ENCODE results near the gene ZNF341.
A peak's percentile ranks its signal among the peaks of the same experiment; 100 is the strongest.
"Not testable (repeated sequence)": the region's sequence is repeated elsewhere in the genome, so short reads cannot be mapped to it uniquely, and the experiment has no call there.

ZNF341 gene

GRCh38 chr20:33791959-33792597 lies 60.3 kb downstream of the ZNF341 start:
- DNase-seq (ENCODE audit: extremely low read depth in 1 of 2, low read depth in 1 of 2), result peak in 1 of 2 donors; percentile 28

GRCh38 chr20:33792598-33792989 lies 60.8 kb downstream of the ZNF341 start:
- not testable (repeated sequence) for DNase-seq (ENCODE audit: extremely low read depth in 1 of 2, low read depth in 1 of 2)

GRCh38 chr20:33793011-33793931 lies 61.5 kb downstream of the ZNF341 start:
- no peak for DNase-seq (ENCODE audit: extremely low read depth in 1 of 2, low read depth in 1 of 2)

GRCh38 chr20:33796263-33796906 lies 64.6 kb downstream of the ZNF341 start:
- no peak for DNase-seq (ENCODE audit: extremely low read depth in 1 of 2, low read depth in 1 of 2)

- no peak for DNase-seq (ENCODE audit: extremely low read depth in 1 of 2, low read depth in 1 of 2)
Measured at GRCh38 chr20:33796907-33797544, 65.2 kb downstream of the ZNF341 start.

GRCh38 chr20:33798444-33798843 lies 66.6 kb downstream of the ZNF341 start:
- no peak for DNase-seq (ENCODE audit: extremely low read depth in 1 of 2, low read depth in 1 of 2)

- DNase-seq (ENCODE audit: extremely low read depth in 1 of 2, low read depth in 1 of 2), result no peak
Measured at GRCh38 chr20:33803921-33804337, 72.1 kb downstream of the ZNF341 start.

- no peak for DNase-seq (ENCODE audit: extremely low read depth in 1 of 2, low read depth in 1 of 2)
Measured at GRCh38 chr20:33808388-33808787, 76.6 kb downstream of the ZNF341 start.

GRCh38 chr20:33810259-33810658 lies 78.5 kb downstream of the ZNF341 start:
- DNase-seq (ENCODE audit: extremely low read depth in 1 of 2, low read depth in 1 of 2), result no peak

GRCh38 chr20:33810885-33811775 lies 79.3 kb downstream of the ZNF341 start, which contains the start of gene CHMP4B:
CHMP4B (plus strand) TSS chr20:33811348; CDS start chr20:33811469, 121 bp downstream.
- peak; percentile 98 for DNase-seq (ENCODE audit: extremely low read depth in 1 of 2, low read depth in 1 of 2)

- no peak for DNase-seq (ENCODE audit: extremely low read depth in 1 of 2, low read depth in 1 of 2)
Measured at GRCh38 chr20:33811776-33812151, 80.0 kb downstream of the ZNF341 start.

- DNase-seq (ENCODE audit: extremely low read depth in 1 of 2, low read depth in 1 of 2), result peak; percentile 15 to 28
Measured at GRCh38 chr20:33812152-33812849, 80.5 kb downstream of the ZNF341 start.

GRCh38 chr20:33812908-33813462 lies 81.2 kb downstream of the ZNF341 start:
- DNase-seq (ENCODE audit: extremely low read depth in 1 of 2, low read depth in 1 of 2), result no peak

- peak in 1 of 2 donors; percentile 8 for DNase-seq (ENCODE audit: extremely low read depth in 1 of 2, low read depth in 1 of 2)
Measured at GRCh38 chr20:33814238-33814712, 82.5 kb downstream of the ZNF341 start.

GRCh38 chr20:33815671-33816070 lies 83.9 kb downstream of the ZNF341 start:
- no peak for DNase-seq (ENCODE audit: extremely low read depth in 1 of 2, low read depth in 1 of 2)

GRCh38 chr20:33816191-33816590 lies 84.4 kb downstream of the ZNF341 start:
- no peak for DNase-seq (ENCODE audit: extremely low read depth in 1 of 2, low read depth in 1 of 2)

GRCh38 chr20:33817411-33817810 lies 85.6 kb downstream of the ZNF341 start:
- DNase-seq (ENCODE audit: extremely low read depth in 1 of 2, low read depth in 1 of 2), result no peak

GRCh38 chr20:33819456-33819855 lies 87.7 kb downstream of the ZNF341 start:
- no peak for DNase-seq (ENCODE audit: extremely low read depth in 1 of 2, low read depth in 1 of 2)

GRCh38 chr20:33820362-33820761 lies 88.6 kb downstream of the ZNF341 start:
- DNase-seq (ENCODE audit: extremely low read depth in 1 of 2, low read depth in 1 of 2), result no peak

Data from stimulated activated CD8-positive, alpha-beta memory T cell treated with anti-CD3 and anti-CD28 coated beads, Interleukin-7, amount 100 ng/mL, for 48 hours (primary cell).